Measurements from ENCODE around the gene DUSP9.

DUSP9 gene

GRCh38 chrX:153622661-153623309, 24.2 kb upstream of the DUSP9 start:
- DNase-seq (ENCODE audit: low read depth), result no peak
- TF ChIP-seq CTCF (IDR thresholded peaks at IDR 0.05; ENCODE audit: control insufficient read depth, extremely low read depth, insufficient read depth), result no peak
- no peak overlapping the region for H3K4me3 ChIP-seq (ENCODE audit: low read depth, low read length)

GRCh38 chrX:153623310-153624029, 23.5 kb upstream of the DUSP9 start:
- DNase-seq (ENCODE audit: low read depth), result no peak
- H3K4me3 ChIP-seq (ENCODE audit: low read depth, low read length), result no peak overlapping the region
- TF ChIP-seq CTCF (IDR thresholded peaks at IDR 0.05; ENCODE audit: control insufficient read depth, extremely low read depth, insufficient read depth), result no peak

- no peak overlapping the region for H3K4me3 ChIP-seq (ENCODE audit: low read depth, low read length)
- no peak for DNase-seq (ENCODE audit: low read depth)
- TF ChIP-seq CTCF (IDR thresholded peaks at IDR 0.05; ENCODE audit: control insufficient read depth, extremely low read depth, insufficient read depth), result no peak
Measured at GRCh38 chrX:153624196-153625091, 22.6 kb upstream of the DUSP9 start.

- no peak for TF ChIP-seq CTCF (IDR thresholded peaks at IDR 0.05; ENCODE audit: control insufficient read depth, extremely low read depth, insufficient read depth)
- no peak for DNase-seq (ENCODE audit: low read depth)
Measured at GRCh38 chrX:153625271-153626024, 21.6 kb upstream of the DUSP9 start.

GRCh38 chrX:153626025-153626633, 20.9 kb upstream of the DUSP9 start:
- no peak for TF ChIP-seq CTCF (IDR thresholded peaks at IDR 0.05; ENCODE audit: control insufficient read depth, extremely low read depth, insufficient read depth)
- H3K4me3 ChIP-seq (ENCODE audit: low read depth, low read length), result no peak overlapping the region
- no peak for DNase-seq (ENCODE audit: low read depth)

More at GRCh38 chrX:153625271-153626024, 21.6 kb upstream of the DUSP9 start:
- H3K4me3 ChIP-seq (ENCODE audit: low read depth, low read length), result no peak overlapping the region

All from LNCaP clone FGC (cell line).